HUDEP-2 (cell line): ENCODE data around the gene ST13.
"Not testable (repeated sequence)": the region's sequence is repeated elsewhere in the genome, so short reads cannot be mapped to it uniquely, and the experiment has no call there.

ENCODE experiments used
- DNase-seq, 76 experiments: peaks; one replicate each; lab custom pipeline; 2025; ENCODE audit not compliant: unreplicated experiment in 76 of 76; lab: John Stamatoyannopoulos, UW

The ST13 gene

GRCh38 chr22:40844951-40845350 lies 11.5 kb downstream of the ST13 start:
- DNase-seq, result no peak

GRCh38 chr22:40838486-40838885 lies 18.0 kb downstream of the ST13 start:
- no peak for DNase-seq

GRCh38 chr22:40834619-40835018 lies 21.8 kb downstream of the ST13 start:
- DNase-seq, result no peak

GRCh38 chr22:40829131-40829530 lies 27.3 kb downstream of the ST13 start:
- no peak for DNase-seq

GRCh38 chr22:40826984-40827741 lies 29.3 kb downstream of the ST13 start:
- DNase-seq, result no peak

- DNase-seq, result not testable (repeated sequence)
These were observed 30.1 kb downstream of the ST13 start for GRCh38 chr22:40826292-40826691.

- DNase-seq, result no peak
These were observed 33.0 kb downstream of the ST13 start for GRCh38 chr22:40823426-40823825.

GRCh38 chr22:40819599-40820140 lies 36.8 kb downstream of the ST13 start:
- no peak for DNase-seq

GRCh38 chr22:40818747-40819598 lies 37.5 kb downstream of the ST13 start, which contains the start of gene SLC25A17:
Gene SLC25A17 (minus strand): TSS chr22:40819346. CDS start chr22:40819248, 98 bp downstream.
- DNase-seq, result peak in 72 of 76 experiments; percentile 31 to 90 (median 80)

GRCh38 chr22:40818192-40818746 lies 38.2 kb downstream of the ST13 start:
- DNase-seq, result peak in 5 of 76 experiments; percentile 5 to 37 (median 23)

- no peak for DNase-seq
These were observed 38.7 kb downstream of the ST13 start for GRCh38 chr22:40817737-40818136.

- DNase-seq, result peak in 44 of 76 experiments; percentile 8 to 97 (median 77)
These were observed 42.5 kb downstream of the ST13 start for GRCh38 chr22:40813912-40814315.

- DNase-seq, result no peak
These were observed 48.2 kb downstream of the ST13 start for GRCh38 chr22:40808018-40808841.

GRCh38 chr22:40806711-40807110 lies 49.7 kb downstream of the ST13 start:
- no peak for DNase-seq

- DNase-seq, result no peak
These were observed 50.7 kb downstream of the ST13 start for GRCh38 chr22:40805699-40806203.

- no peak for DNase-seq
These were observed 51.2 kb downstream of the ST13 start for GRCh38 chr22:40805239-40805638.

GRCh38 chr22:40803321-40803720 lies 53.1 kb downstream of the ST13 start:
- no peak for DNase-seq

GRCh38 chr22:40799008-40799407 lies 57.4 kb downstream of the ST13 start:
- no peak for DNase-seq

GRCh38 chr22:40797427-40797826 lies 59.0 kb downstream of the ST13 start:
- no peak for DNase-seq

GRCh38 chr22:40792451-40792850 lies 64.0 kb downstream of the ST13 start:
- DNase-seq, result no peak
